Naive B cell (primary cell): ENCODE data around the gene CDYL. TPM values are rescaled to one million over a fixed set of nuclear protein-coding genes. Genes with fewer than 3 reads are reported as not detected.

Experiments
- ATAC-seq, 2 donors: fragments of 150-1000 bp; cut with Tn5 transposase; 2 replicates each; pipeline ENCODE4 v1.10.0; 2021; ENCODE audit warnings: low read depth in 2 of 2, mild to moderate bottlenecking in 2 of 2, moderate library complexity in 2 of 2
- DNase-seq: peaks from one replicate; pipeline ENCODE4 v3.0.0; 2022
- H3K27ac Mint-ChIP-seq, 6 donors: one replicate each; pipeline ENCODE4 v1.8.0; 2020 to 2022; ENCODE audit warnings: mild to moderate bottlenecking in 6 of 6, mixed read lengths in 6 of 6, moderate library complexity in 5 of 6, inconsistent platforms in 2 of 6
- H3K27me3 Mint-ChIP-seq, 3 donors: one replicate each; pipeline ENCODE4 v1.8.0; 2021 to 2022; ENCODE audit warnings: mixed read lengths in 3 of 3, mild to moderate bottlenecking in 1 of 3
- H3K36me3 Mint-ChIP-seq, 2 donors: one replicate each; pipeline ENCODE4 v1.8.0; 2020 to 2022; ENCODE audit warnings: mixed read lengths in 2 of 2, inconsistent platforms in 1 of 2, mild to moderate bottlenecking in 1 of 2
- H3K4me1 Mint-ChIP-seq, 3 donors: one replicate each; pipeline ENCODE4 v1.8.0; 2020 to 2022; ENCODE audit warnings: mixed read lengths in 3 of 3, inconsistent platforms in 1 of 3, mild to moderate bottlenecking in 1 of 3, moderate library complexity in 1 of 3
- H3K4me3 Mint-ChIP-seq, 8 donors: one replicate each; pipeline ENCODE4 v1.8.0; 2020 to 2022; ENCODE audit warnings: mild to moderate bottlenecking in 8 of 8, mixed read lengths in 8 of 8, moderate library complexity in 8 of 8, inconsistent platforms in 2 of 8
- H3K9me3 Mint-ChIP-seq, 7 donors: one replicate each; pipeline ENCODE4 v1.8.0; 2020 to 2022; ENCODE audit warnings: mixed read lengths in 7 of 7, mild to moderate bottlenecking in 5 of 7, inconsistent platforms in 2 of 7, moderate library complexity in 1 of 7
- polyA plus RNA-seq, 6 donors: library from polyadenylated mRNA; unstranded; fragments of 300-500 nt; fragmentation: Illumina TruSeq; gene quantifications; one replicate each; pipeline ENCODE4 v1.2.3, GENCODE V29; 2021; ENCODE audit warnings: low read depth in 6 of 6

CDYL gene
- polyA plus RNA-seq, 6 donors from 2014 or later, result 5.5 to 9.8 (median 7.8) TPM

GRCh38 chr6:4970739-4971395 lies 194.7 kb downstream of the CDYL start:
- H3K27ac Mint-ChIP-seq, result peak overlapping the region in 1 of 6 donors; percentile 66
- H3K4me1 Mint-ChIP-seq, result no peaks in the 10 kb centered on the region
- peaks cover 0 to 4% (median 0%) of the 10 kb centered on the region in 7 donors for H3K9me3 Mint-ChIP-seq
- ATAC-seq (no peak), DNase-seq (no peak)
- H3K27me3 Mint-ChIP-seq, result peaks cover 0 to 26% (median 8%) of the 10 kb centered on the region in 3 donors
- no peaks in the 10 kb centered on the region for H3K36me3 Mint-ChIP-seq
- H3K4me3 Mint-ChIP-seq, result no peak overlapping the region

GRCh38 chr6:4971851-4972250 lies 195.6 kb downstream of the CDYL start:
- Mint-ChIP-seq H3K9me3 (peaks cover 2 to 9% (median 4%) of the 10 kb centered on the region in 7 donors), H3K36me3 (peaks cover 0 to 8% of the 10 kb centered on the region in 2 donors), H3K4me1 (no peaks in the 10 kb centered on the region), H3K27me3 (peaks cover 0 to 32% (median 13%) of the 10 kb centered on the region in 3 donors), H3K27ac (no peak overlapping the region), H3K4me3 (no peak overlapping the region)
- ATAC-seq (no peak), DNase-seq (no peak)

GRCh38 chr6:4972438-4972837 lies 196.2 kb downstream of the CDYL start:
- H3K9me3 Mint-ChIP-seq, result peaks cover 2 to 14% (median 8%) of the 10 kb centered on the region in 7 donors
- H3K27me3 Mint-ChIP-seq, result peaks cover 0 to 38% (median 19%) of the 10 kb centered on the region in 3 donors
- no peak for DNase-seq
- no peaks in the 10 kb centered on the region for H3K4me1 Mint-ChIP-seq
- no peak overlapping the region for H3K27ac Mint-ChIP-seq
- ATAC-seq, result no peak
- peaks cover 0 to 14% of the 10 kb centered on the region in 2 donors for H3K36me3 Mint-ChIP-seq
- no peak overlapping the region for H3K4me3 Mint-ChIP-seq

GRCh38 chr6:4973415-4973814 lies 197.2 kb downstream of the CDYL start:
- H3K36me3 Mint-ChIP-seq, result peaks cover 1 to 18% of the 10 kb centered on the region in 2 donors
- no peak for DNase-seq
- no peak overlapping the region for H3K27ac Mint-ChIP-seq
- no peak for ATAC-seq
- no peaks in the 10 kb centered on the region for H3K4me1 Mint-ChIP-seq
- H3K27me3 Mint-ChIP-seq, result peaks cover 0 to 42% (median 25%) of the 10 kb centered on the region in 3 donors
- peaks cover 6 to 19% (median 11%) of the 10 kb centered on the region in 7 donors for H3K9me3 Mint-ChIP-seq
- H3K4me3 Mint-ChIP-seq, result no peak overlapping the region

GRCh38 chr6:4973982-4974745 lies 198.0 kb downstream of the CDYL start:
- Mint-ChIP-seq H3K9me3 (peaks cover 6 to 27% (median 11%) of the 10 kb centered on the region in 7 donors), H3K4me3 (no peak overlapping the region), H3K27ac (no peak overlapping the region), H3K4me1 (no peaks in the 10 kb centered on the region), H3K27me3 (peaks cover 0 to 42% (median 28%) of the 10 kb centered on the region in 3 donors), H3K36me3 (peaks cover 3 to 22% of the 10 kb centered on the region in 2 donors)
- no peak for DNase-seq
- ATAC-seq, result no peak

GRCh38 chr6:4974962-4975361 lies 198.8 kb downstream of the CDYL start:
- DNase-seq (no peak), ATAC-seq (no peak)
- Mint-ChIP-seq H3K4me1 (no peaks in the 10 kb centered on the region), H3K9me3 (peaks cover 9 to 34% (median 15%) of the 10 kb centered on the region in 7 donors), H3K27me3 (peaks cover 0 to 39% (median 28%) of the 10 kb centered on the region in 3 donors), H3K4me3 (no peak overlapping the region), H3K36me3 (peaks cover 3 to 28% of the 10 kb centered on the region in 2 donors), H3K27ac (peak overlapping the region in 1 of 6 donors; percentile 37)

- DNase-seq (no peak), ATAC-seq (no peak)
- H3K27ac Mint-ChIP-seq, result no peak overlapping the region
- H3K36me3 Mint-ChIP-seq, result peaks cover 3 to 28% of the 10 kb centered on the region in 2 donors
- no peak overlapping the region for H3K4me3 Mint-ChIP-seq
- no peaks in the 10 kb centered on the region for H3K4me1 Mint-ChIP-seq
- H3K9me3 Mint-ChIP-seq, result peaks cover 9 to 37% (median 17%) of the 10 kb centered on the region in 7 donors
- peaks cover 0 to 34% (median 27%) of the 10 kb centered on the region in 3 donors for H3K27me3 Mint-ChIP-seq
Measured at GRCh38 chr6:4975506-4975905, 199.3 kb downstream of the CDYL start.

GRCh38 chr6:4977468-4977867 lies 201.3 kb downstream of the CDYL start:
- H3K36me3 Mint-ChIP-seq, result peaks cover 3 to 28% of the 10 kb centered on the region in 2 donors
- no peak for DNase-seq
- H3K9me3 Mint-ChIP-seq, result peaks cover 9 to 43% (median 17%) of the 10 kb centered on the region in 7 donors
- H3K4me1 Mint-ChIP-seq, result no peaks in the 10 kb centered on the region
- H3K4me3 Mint-ChIP-seq, result no peak overlapping the region
- H3K27me3 Mint-ChIP-seq, result peaks cover 0 to 23% (median 21%) of the 10 kb centered on the region in 3 donors
- peak overlapping the region in 1 of 6 donors; percentile 36 for H3K27ac Mint-ChIP-seq
- no peak for ATAC-seq

- DNase-seq (no peak), ATAC-seq (no peak)
- peaks cover 0 to 23% (median 18%) of the 10 kb centered on the region in 3 donors for H3K27me3 Mint-ChIP-seq
- peaks cover 9 to 43% (median 17%) of the 10 kb centered on the region in 7 donors for H3K9me3 Mint-ChIP-seq
- H3K4me3 Mint-ChIP-seq, result no peak overlapping the region
- no peaks in the 10 kb centered on the region for H3K4me1 Mint-ChIP-seq
- H3K27ac Mint-ChIP-seq, result no peak overlapping the region
- H3K36me3 Mint-ChIP-seq, result peaks cover 3 to 28% of the 10 kb centered on the region in 2 donors
Measured at GRCh38 chr6:4979426-4979825, 203.2 kb downstream of the CDYL start.

- Mint-ChIP-seq H3K36me3 (peaks cover 3 to 21% of the 10 kb centered on the region in 2 donors), H3K27ac (no peak overlapping the region), H3K4me3 (no peak overlapping the region), H3K4me1 (no peaks in the 10 kb centered on the region), H3K9me3 (peaks cover 8 to 39% (median 15%) of the 10 kb centered on the region in 7 donors), H3K27me3 (peaks cover 0 to 16% (median 10%) of the 10 kb centered on the region in 3 donors)
- ATAC-seq (no peak), DNase-seq (no peak)
Measured at GRCh38 chr6:4981761-4982160, 205.6 kb downstream of the CDYL start.

GRCh38 chr6:4983322-4983721 lies 207.1 kb downstream of the CDYL start:
- ATAC-seq (no peak), DNase-seq (no peak)
- H3K27me3 Mint-ChIP-seq, result peaks cover 0 to 4% (median 0%) of the 10 kb centered on the region in 3 donors
- H3K4me1 Mint-ChIP-seq, result no peaks in the 10 kb centered on the region
- H3K9me3 Mint-ChIP-seq, result peaks cover 4 to 25% (median 10%) of the 10 kb centered on the region in 7 donors
- peaks cover 3 to 11% of the 10 kb centered on the region in 2 donors for H3K36me3 Mint-ChIP-seq
- H3K4me3 Mint-ChIP-seq, result no peak overlapping the region
- no peak overlapping the region for H3K27ac Mint-ChIP-seq

- Mint-ChIP-seq H3K9me3 (peaks cover 0 to 6% (median 0%) of the 10 kb centered on the region in 7 donors), H3K36me3 (peaks cover 11 to 15% of the 10 kb centered on the region in 2 donors), H3K4me3 (no peak overlapping the region), H3K27ac (no peak overlapping the region), H3K27me3 (no peaks in the 10 kb centered on the region), H3K4me1 (no peaks in the 10 kb centered on the region)
- no peak for DNase-seq
- ATAC-seq, result no peak
Measured at GRCh38 chr6:4986999-4987398, 210.8 kb downstream of the CDYL start.

GRCh38 chr6:4987432-4987831 lies 211.2 kb downstream of the CDYL start:
- DNase-seq, result no peak
- Mint-ChIP-seq H3K27ac (no peak overlapping the region), H3K27me3 (no peaks in the 10 kb centered on the region), H3K4me1 (no peaks in the 10 kb centered on the region), H3K36me3 (peaks cover 11 to 15% of the 10 kb centered on the region in 2 donors), H3K4me3 (no peak overlapping the region), H3K9me3 (peaks cover 0 to 6% (median 0%) of the 10 kb centered on the region in 7 donors)
- ATAC-seq, result no peak
